ENCODE measurements around the gene OTOGL.

OTOGL gene, protein sequence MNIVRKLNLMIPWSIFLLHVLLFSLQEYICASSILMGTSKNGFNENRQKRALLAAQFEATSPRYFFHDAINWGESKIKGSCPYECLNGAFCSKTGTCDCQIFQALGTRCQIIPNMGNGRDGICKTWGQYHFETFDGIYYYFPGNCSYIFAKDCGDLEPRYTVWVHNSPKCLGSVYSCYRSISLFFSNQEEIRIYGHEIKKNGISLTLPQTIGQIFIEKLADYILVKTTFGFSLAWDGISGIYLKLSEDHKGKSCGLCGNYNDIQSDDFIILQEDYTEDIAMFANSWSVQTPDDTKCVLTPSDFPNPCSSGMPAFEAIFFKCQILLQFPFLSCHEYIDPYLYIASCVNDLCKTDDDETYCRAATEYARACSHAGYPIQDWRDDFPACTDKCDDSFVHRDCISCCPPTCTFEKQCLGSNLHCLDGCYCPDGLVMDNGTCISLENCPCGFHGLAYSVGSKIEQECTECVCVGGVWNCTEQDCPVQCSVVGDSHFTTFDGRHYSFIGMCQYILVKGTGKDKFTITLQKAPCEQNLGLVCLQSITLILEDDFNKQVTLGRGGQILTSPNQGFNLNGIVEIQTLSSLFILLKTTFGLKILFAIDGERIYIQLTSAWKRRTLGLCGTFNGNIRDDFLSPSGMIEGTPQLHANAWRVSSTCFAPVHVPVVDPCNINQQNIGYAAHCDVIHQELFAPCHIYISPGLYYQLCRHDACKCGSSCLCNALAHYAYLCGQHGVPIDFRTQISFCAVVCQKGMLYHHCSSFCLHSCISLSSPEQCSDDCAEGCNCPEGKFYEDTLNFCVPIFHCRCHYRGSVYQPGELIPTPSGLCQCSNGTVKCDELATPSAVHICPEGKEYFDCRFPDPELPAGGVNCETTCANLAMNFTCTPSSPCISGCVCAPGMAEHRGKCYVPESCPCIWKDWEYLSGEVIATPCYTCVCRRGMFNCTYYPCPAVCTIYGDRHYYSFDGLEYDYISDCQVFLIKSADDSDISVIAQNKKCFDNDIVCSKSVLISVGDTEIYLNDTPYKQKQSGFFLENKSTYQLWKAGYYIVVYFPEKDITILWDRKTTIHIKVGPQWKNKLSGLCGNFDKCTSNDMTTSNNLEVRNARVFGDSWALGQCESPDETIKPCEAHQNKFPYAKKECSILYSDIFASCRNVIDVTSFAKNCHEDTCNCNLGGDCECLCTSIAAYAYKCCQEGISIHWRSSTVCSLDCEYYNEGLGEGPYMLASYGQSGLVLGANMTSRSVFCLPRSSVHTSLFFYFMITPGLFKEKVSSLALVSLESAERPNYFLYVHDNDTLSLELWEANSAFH (N-terminal part only)

GRCh38 chr12:80099259-80099658, at the start of gene OTOGL:
TSS of gene OTOGL (plus strand) at chr12:80099537. CDS start at chr12:80209432, 109,895 bp downstream.
- DNase-seq (ENCODE audit: low spot score): no peak

DNA sequence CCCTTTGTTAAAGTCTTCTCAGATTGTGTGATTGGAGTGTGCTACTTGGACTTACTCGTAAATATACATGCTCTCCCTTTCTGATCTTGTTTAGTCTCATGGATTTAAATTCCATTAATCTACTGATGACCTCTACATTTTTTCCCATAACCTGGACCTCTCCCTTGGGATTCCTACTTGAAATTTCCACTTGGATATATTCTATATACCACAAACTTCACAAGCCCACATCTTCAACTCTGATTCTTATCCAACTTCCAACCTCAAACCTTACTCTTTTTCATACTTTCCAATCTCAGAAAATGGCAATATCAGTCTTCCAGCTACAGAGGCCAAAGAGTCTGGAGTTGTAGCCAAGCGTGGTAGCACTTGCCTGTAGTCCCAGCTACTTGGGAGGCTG, 49.1 kb upstream of the OTOGL start:
- no peak for DNase-seq (ENCODE audit: low spot score)

GRCh38 chr12:80053051-80053790, 46.1 kb upstream of the OTOGL start:
- no peak for DNase-seq (ENCODE audit: low spot score)

DNA sequence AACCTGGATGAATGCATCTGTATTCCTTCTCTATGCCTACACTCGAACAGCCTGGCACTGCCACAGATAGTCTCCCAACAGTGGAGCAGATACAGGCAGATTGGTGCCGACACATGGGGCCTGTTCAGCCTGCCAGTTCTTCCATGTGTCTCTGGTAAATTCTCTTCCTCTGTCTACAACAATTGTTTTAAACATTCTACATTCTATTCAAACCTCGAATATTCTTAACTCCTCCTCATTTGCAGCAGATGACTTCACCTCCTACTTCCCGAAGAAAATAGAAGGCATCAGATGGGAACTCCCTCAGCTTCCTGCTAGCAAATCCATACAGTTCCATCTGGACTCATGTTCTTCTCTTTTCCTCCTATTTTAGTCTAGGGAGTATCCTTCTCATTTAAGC, 43.1 kb upstream of the OTOGL start:
- no peak for DNase-seq (ENCODE audit: low spot score)

- DNase-seq (ENCODE audit: low spot score): no peak
Observed at GRCh38 chr12:80056845-80057244, 42.5 kb upstream of the OTOGL start.

DNA sequence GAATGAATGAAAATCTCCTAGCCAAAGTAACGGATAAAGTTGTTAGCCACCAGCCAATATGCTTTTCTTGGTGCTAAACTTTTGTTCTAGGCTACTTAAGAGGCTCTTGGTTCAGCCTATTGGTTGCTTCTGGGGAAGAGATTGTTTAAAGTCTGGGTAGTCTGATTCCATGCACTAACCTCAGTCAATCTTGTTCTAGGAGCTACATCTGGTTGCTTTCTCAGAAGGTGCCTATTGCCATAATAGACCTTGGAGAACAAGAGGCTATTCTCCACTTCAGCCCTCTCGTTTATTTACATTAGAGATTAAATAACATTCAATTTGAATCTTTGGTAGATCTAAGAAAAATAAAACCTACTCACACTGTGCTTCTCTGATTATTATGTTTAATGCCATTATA, 40.8 kb upstream of the OTOGL start:
- DNase-seq (ENCODE audit: low spot score): no peak

DNA sequence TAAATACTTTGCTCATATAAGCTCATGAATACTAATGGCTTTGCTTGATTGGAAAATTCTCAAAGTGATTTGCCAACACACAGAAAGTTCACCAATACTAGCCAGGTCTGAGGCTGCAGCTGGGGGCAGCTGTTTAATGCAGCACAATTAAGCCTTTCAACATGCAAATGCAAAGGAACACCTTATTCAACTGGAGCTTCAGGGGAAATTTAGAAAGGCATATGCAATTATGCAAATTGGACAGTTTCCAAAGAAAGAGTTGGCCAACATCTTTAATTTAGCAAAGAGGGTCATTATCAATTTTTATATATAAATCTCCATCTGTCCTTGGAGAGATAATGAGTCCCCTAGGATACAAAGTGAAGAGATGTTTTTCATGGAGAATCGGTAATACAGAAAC, 40.2 kb upstream of the OTOGL start:
- DNase-seq (ENCODE audit: low spot score): no peak

GRCh38 chr12:80059875-80060274, 39.5 kb upstream of the OTOGL start:
- DNase-seq (ENCODE audit: low spot score): no peak

DNA sequence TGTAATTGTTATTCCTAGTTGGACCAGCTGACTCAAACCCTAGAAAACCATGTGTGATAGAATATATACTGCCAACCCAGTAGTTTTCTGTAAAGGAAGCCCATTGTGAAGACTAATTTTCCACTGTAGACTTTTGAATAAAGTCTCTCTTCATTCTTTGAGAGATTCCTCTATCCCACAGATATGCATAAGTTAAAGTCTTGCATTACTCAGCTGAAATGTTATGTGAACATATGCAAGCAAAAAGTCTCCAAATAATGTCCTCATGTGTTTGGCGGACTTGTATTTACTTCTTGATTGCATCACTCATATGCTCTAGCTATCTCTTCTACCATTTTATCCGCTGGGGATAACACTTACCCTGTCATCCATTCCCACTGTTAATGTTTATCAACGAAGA, 35.1 kb upstream of the OTOGL start:
- no peak for DNase-seq (ENCODE audit: low spot score)

- no peak for DNase-seq (ENCODE audit: low spot score)
Observed at GRCh38 chr12:80064951-80065350, 34.4 kb upstream of the OTOGL start.

DNA sequence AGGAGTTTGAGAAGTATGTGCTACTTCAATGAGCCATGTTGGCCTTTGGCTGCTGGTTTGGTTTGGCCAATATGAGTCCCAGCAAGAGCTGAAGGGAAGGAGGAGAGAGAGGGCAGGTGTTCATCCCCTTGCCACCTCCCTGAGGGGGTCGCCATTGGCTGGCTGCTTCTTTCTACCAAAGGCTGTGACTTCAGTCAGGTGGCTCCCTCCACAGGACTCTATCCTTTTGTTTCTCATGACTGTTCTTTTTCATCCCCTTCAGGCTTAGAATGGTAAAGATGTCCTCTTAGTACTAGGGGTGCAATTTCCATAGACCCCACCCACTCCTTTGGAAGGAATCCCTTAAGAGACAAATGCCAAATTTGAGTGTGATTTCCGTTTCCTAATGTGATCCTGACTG, 31.2 kb upstream of the OTOGL start:
- no peak for DNase-seq (ENCODE audit: low spot score)

GRCh38 chr12:80083892-80084614, 15.3 kb upstream of the OTOGL start:
- peak; percentile 34 for DNase-seq (ENCODE audit: low spot score)

GRCh38 chr12:80086025-80086424, 13.3 kb upstream of the OTOGL start:
- DNase-seq (ENCODE audit: low spot score): no peak

DNA sequence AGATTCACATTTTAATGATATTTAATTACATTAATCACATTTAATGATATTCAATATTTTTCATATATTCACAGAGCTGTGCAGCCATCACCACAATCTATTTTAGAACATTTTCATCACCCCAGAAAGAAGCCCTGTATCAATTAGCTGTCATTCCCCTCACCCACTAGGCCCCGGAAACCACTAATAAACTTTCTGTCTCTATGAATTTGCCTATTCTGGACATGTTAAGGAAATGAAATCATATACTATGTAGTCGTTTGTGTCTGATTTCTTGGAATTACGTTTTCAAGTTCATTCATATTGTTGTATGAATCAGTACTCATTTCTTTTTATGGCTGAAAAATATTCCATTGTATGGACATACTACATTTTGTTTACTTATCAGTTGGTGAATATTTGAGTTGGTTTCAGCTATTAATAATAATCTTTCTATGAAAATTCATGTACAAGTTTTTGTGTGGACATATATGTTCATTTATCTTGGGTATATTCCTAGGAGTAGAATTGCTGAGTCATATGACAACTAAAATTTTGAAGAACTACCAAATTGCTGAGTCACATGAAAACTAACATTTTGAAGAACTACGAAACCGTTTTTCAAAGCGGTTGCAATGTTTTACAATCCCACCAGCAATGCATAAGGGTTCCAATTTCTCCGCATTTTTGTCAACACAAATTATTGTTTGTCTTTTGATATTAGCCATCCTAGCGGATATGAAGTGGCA, 11.7 kb upstream of the OTOGL start:
- peak; percentile 9 for DNase-seq (ENCODE audit: low spot score)

DNA sequence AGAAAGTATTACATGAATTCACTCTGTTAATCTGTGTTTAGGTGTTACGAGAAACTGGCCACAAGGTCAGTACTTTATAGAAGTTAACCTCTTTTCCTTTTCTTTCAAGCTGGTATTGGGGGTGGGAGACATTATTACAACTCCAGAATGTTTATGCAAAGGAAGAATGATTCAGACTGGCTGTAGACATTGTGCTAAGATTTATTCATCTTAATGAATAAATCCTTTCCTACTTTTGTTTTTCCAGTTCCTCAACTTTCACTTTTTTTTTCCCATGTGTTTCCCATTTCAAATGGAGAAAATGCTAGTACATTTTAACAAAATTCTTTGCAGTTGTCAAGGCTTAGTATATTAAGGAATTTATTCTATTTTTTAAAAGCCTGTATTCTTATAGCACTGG, 1.3 kb downstream of the OTOGL start:
- DNase-seq (ENCODE audit: low spot score): no peak

- no peak for DNase-seq (ENCODE audit: low spot score)
Observed at GRCh38 chr12:80101126-80101525, 1.8 kb downstream of the OTOGL start.

GRCh38 chr12:80107221-80107620, 7.9 kb downstream of the OTOGL start:
- no peak for DNase-seq (ENCODE audit: low spot score)

GRCh38 chr12:80116735-80117134, 17.4 kb downstream of the OTOGL start:
- no peak for DNase-seq (ENCODE audit: low spot score)

DNA sequence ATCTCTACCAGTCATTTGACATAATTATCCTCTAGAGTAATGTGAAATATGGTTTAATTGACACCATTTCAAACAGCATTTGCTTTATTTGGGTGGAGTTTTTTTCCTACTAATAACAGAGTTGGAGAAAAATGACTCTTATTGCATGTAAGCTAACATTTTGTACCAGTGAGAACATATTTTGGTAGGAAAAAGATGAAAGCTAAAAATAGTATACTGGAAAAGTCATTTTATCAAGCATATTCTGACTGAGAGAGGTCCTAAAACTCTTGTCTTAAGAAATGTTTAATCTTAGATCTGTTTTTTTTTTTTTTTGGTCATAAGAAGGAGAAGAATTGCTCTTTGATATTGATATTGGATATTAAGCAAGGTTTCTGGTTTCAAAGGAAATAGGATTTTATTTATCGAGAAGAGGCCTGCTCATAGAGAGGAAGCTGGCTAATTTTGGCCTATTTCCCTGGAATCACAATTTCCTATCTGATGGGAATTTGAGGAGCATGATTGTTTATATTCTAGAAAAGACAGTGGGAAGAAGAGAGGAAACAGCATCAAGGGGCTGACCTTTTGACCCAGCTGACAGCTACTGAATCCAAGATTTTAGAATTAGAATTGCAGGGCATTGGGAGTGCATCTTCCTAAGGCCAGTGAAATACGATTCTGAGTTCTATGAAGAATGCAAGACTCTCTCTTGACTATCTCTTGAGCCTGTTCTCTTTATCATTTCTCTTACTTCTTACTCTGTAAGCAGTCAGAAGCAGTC, 19.4 kb downstream of the OTOGL start:
- DNase-seq (ENCODE audit: low spot score): no peak

Measured in activated CD4-positive, alpha-beta T cell treated with anti-CD3 and anti-CD28 coated beads, Interleukin-2, Interleukin-4, amounts not matched to agents 100 ng/mL and 50 ng/mL, durations not matched to agents 16 hours and 8 hours (primary cell).